ENCODE data around the gene NUP188.

NUP188 gene

GRCh38 chr9:128913995-128914772 is 33.3 kb upstream of the NUP188 start:
- Histone ChIP-seq H3K4me1 (ENCODE audit: control insufficient read depth, insufficient read depth, low read length, poor library complexity, severe bottlenecking) (peaks cover 13% of the 10 kb centered on the region), H3K9me3 (ENCODE audit: control insufficient read depth, low read length) (no peaks in the 10 kb centered on the region), H3K36me3 (ENCODE audit: control insufficient read depth, insufficient read depth, low read length) (peaks cover 42% of the 10 kb centered on the region), H3K4me3 (ENCODE audit: insufficient read depth, low read depth, low read length, poor library complexity, severe bottlenecking) (no peak overlapping the region), H3K27ac (ENCODE audit: insufficient read depth, low read length, poor library complexity, severe bottlenecking) (no peak overlapping the region), H3K27me3 (replicated peaks; ENCODE audit: control insufficient read depth, insufficient read depth, low read length, poor library complexity, severe bottlenecking) (no peaks in the 10 kb centered on the region)
- no peak for DNase-seq

GRCh38 chr9:128916204-128916603 is 31.3 kb upstream of the NUP188 start:
- Histone ChIP-seq H3K4me1 (ENCODE audit: control insufficient read depth, insufficient read depth, low read length, poor library complexity, severe bottlenecking) (peaks cover 10% of the 10 kb centered on the region), H3K36me3 (ENCODE audit: control insufficient read depth, insufficient read depth, low read length) (peaks cover 39% of the 10 kb centered on the region), H3K27ac (ENCODE audit: insufficient read depth, low read length, poor library complexity, severe bottlenecking) (no peak overlapping the region), H3K4me3 (ENCODE audit: insufficient read depth, low read depth, low read length, poor library complexity, severe bottlenecking) (no peak overlapping the region), H3K9me3 (ENCODE audit: control insufficient read depth, low read length) (no peaks in the 10 kb centered on the region), H3K27me3 (replicated peaks; ENCODE audit: control insufficient read depth, insufficient read depth, low read length, poor library complexity, severe bottlenecking) (no peaks in the 10 kb centered on the region)
- DNase-seq: no peak

DNA sequence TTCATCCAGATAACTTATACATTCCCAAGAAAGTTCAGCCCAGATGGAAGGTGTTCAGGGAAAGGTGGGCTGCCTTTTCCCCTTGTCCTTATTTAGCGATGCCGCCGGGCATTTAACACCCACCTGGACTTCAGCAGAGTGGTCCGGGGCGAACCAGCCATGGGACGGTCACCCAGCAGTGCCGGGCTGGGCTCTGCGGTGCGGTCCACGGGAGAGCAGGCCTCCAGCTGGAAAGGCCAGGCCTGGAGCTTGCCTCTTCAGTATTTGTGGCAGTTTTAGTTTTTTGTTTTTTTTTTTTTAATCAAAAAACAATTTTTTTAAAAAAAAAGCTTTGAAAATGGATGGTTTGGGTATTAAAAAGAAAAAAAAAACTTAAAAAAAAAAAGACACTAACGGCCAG is 30.8 kb upstream of the NUP188 start:
- DNase-seq: no peak
- Histone ChIP-seq H3K4me3 (ENCODE audit: insufficient read depth, low read depth, low read length, poor library complexity, severe bottlenecking) (no peak overlapping the region), H3K9me3 (ENCODE audit: control insufficient read depth, low read length) (no peaks in the 10 kb centered on the region), H3K27ac (ENCODE audit: insufficient read depth, low read length, poor library complexity, severe bottlenecking) (no peak overlapping the region), H3K27me3 (replicated peaks; ENCODE audit: control insufficient read depth, insufficient read depth, low read length, poor library complexity, severe bottlenecking) (no peaks in the 10 kb centered on the region), H3K36me3 (ENCODE audit: control insufficient read depth, insufficient read depth, low read length) (peaks cover 38% of the 10 kb centered on the region), H3K4me1 (ENCODE audit: control insufficient read depth, insufficient read depth, low read length, poor library complexity, severe bottlenecking) (peaks cover 6% of the 10 kb centered on the region)

- peaks cover under 1% of the 10 kb centered on the region for H3K4me1 ChIP-seq (ENCODE audit: control insufficient read depth, insufficient read depth, low read length, poor library complexity, severe bottlenecking)
- no peak overlapping the region for H3K4me3 ChIP-seq (ENCODE audit: insufficient read depth, low read depth, low read length, poor library complexity, severe bottlenecking)
- no peak overlapping the region for H3K27ac ChIP-seq (ENCODE audit: insufficient read depth, low read length, poor library complexity, severe bottlenecking)
- no peaks in the 10 kb centered on the region for H3K27me3 ChIP-seq (replicated peaks; ENCODE audit: control insufficient read depth, insufficient read depth, low read length, poor library complexity, severe bottlenecking)
- no peak for DNase-seq
- H3K9me3 ChIP-seq (ENCODE audit: control insufficient read depth, low read length): no peaks in the 10 kb centered on the region
- peaks cover 34% of the 10 kb centered on the region for H3K36me3 ChIP-seq (ENCODE audit: control insufficient read depth, insufficient read depth, low read length)
These were observed 30.2 kb upstream of the NUP188 start for GRCh38 chr9:128917151-128917849.

- Histone ChIP-seq H3K9me3 (ENCODE audit: control insufficient read depth, low read length) (no peaks in the 10 kb centered on the region), H3K36me3 (ENCODE audit: control insufficient read depth, insufficient read depth, low read length) (peaks cover 34% of the 10 kb centered on the region), H3K4me3 (ENCODE audit: insufficient read depth, low read depth, low read length, poor library complexity, severe bottlenecking) (no peak overlapping the region), H3K27ac (ENCODE audit: insufficient read depth, low read length, poor library complexity, severe bottlenecking) (no peak overlapping the region), H3K27me3 (replicated peaks; ENCODE audit: control insufficient read depth, insufficient read depth, low read length, poor library complexity, severe bottlenecking) (no peaks in the 10 kb centered on the region), H3K4me1 (ENCODE audit: control insufficient read depth, insufficient read depth, low read length, poor library complexity, severe bottlenecking) (no peaks in the 10 kb centered on the region)
- DNase-seq: no peak
These were observed 28.6 kb upstream of the NUP188 start for GRCh38 chr9:128918921-128919320.

DNA sequence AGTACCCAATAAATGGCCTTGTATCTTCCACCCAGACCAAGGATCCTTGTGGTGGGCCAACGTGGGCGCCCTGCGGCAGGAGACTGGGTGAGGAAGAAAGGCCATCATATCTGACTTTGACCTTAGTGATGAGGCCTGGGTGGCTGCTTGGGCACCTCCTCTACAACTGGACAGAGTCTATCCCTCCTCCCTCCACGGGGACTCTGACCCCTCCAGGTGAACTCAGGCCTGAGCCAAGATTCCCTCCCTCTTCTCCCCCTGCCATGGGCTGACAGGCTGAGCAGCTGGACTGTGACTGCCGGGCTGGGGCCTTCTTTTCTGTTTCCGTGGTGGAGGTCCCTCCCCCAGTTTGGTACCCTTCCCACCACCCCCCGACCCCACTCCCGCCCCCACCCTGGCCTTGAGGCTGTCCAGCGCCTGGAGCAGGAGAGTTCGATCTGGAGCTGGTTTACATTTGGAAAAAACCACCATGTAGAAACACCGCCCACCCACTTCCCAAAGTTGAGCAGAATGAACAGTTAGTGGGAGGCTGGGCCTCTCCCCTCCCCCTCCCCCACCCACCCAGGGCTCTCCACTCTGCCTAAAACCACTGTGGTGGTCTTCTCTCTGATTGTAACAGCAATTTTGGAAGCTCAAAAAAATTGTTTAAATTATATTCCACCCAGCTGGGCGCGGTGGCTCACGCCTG is 28.0 kb upstream of the NUP188 start:
- Histone ChIP-seq H3K27ac (ENCODE audit: insufficient read depth, low read length, poor library complexity, severe bottlenecking) (no peak overlapping the region), H3K4me3 (ENCODE audit: insufficient read depth, low read depth, low read length, poor library complexity, severe bottlenecking) (no peak overlapping the region), H3K27me3 (replicated peaks; ENCODE audit: control insufficient read depth, insufficient read depth, low read length, poor library complexity, severe bottlenecking) (no peaks in the 10 kb centered on the region), H3K9me3 (ENCODE audit: control insufficient read depth, low read length) (no peaks in the 10 kb centered on the region), H3K4me1 (ENCODE audit: control insufficient read depth, insufficient read depth, low read length, poor library complexity, severe bottlenecking) (no peaks in the 10 kb centered on the region), H3K36me3 (ENCODE audit: control insufficient read depth, insufficient read depth, low read length) (peaks cover 33% of the 10 kb centered on the region)
- DNase-seq: no peak

GRCh38 chr9:128920381-128921058 is 27.0 kb upstream of the NUP188 start, which contains the start of gene PHYHD1:
TSS of gene PHYHD1 (plus strand) at chr9:128920982. CDS start at chr9:128922324, 1,342 bp downstream.
- no peak for DNase-seq
- no peak within 1 kb of the TSS for H3K4me3 ChIP-seq (ENCODE audit: insufficient read depth, low read depth, low read length, poor library complexity, severe bottlenecking)
- no peak within 1 kb of the TSS for H3K27ac ChIP-seq (ENCODE audit: insufficient read depth, low read length, poor library complexity, severe bottlenecking)
- no peaks in the 10 kb centered on the region for H3K4me1 ChIP-seq (ENCODE audit: control insufficient read depth, insufficient read depth, low read length, poor library complexity, severe bottlenecking)
- H3K27me3 ChIP-seq (replicated peaks; ENCODE audit: control insufficient read depth, insufficient read depth, low read length, poor library complexity, severe bottlenecking): no peaks in the 10 kb centered on the region
- no peaks in the 10 kb centered on the region for H3K9me3 ChIP-seq (ENCODE audit: control insufficient read depth, low read length)
- H3K36me3 ChIP-seq (ENCODE audit: control insufficient read depth, insufficient read depth, low read length): peaks cover 28% of the 10 kb centered on the region

- Histone ChIP-seq H3K27ac (ENCODE audit: insufficient read depth, low read length, poor library complexity, severe bottlenecking) (no peak overlapping the region), H3K4me1 (ENCODE audit: control insufficient read depth, insufficient read depth, low read length, poor library complexity, severe bottlenecking) (no peaks in the 10 kb centered on the region), H3K36me3 (ENCODE audit: control insufficient read depth, insufficient read depth, low read length) (peaks cover 18% of the 10 kb centered on the region), H3K27me3 (replicated peaks; ENCODE audit: control insufficient read depth, insufficient read depth, low read length, poor library complexity, severe bottlenecking) (no peaks in the 10 kb centered on the region), H3K4me3 (ENCODE audit: insufficient read depth, low read depth, low read length, poor library complexity, severe bottlenecking) (no peak overlapping the region), H3K9me3 (ENCODE audit: control insufficient read depth, low read length) (no peaks in the 10 kb centered on the region)
- DNase-seq: no peak
These were observed 25.4 kb upstream of the NUP188 start for GRCh38 chr9:128921881-128922763.

DNA sequence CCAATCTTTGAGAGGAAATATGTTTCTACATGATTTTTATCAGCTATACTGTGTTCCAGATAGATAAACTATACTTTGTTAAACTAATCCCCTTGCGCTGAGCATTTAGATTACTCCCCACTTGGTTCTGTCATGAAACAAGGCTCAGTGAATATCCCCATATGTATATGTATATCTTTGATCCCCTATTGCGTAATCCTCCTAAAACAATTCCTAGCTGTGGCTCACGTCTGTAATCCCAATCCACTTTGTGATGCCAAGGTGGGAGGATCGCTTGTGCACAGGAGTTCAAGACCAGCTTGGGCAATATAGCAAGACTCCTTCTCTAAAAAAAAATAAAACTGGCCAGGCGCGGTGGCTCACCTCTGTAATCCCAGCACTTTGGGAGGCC is 24.0 kb upstream of the NUP188 start:
- H3K4me1 ChIP-seq (ENCODE audit: control insufficient read depth, insufficient read depth, low read length, poor library complexity, severe bottlenecking): peaks cover 4% of the 10 kb centered on the region

More for the DNA sequence above, 24.0 kb upstream of the NUP188 start:
- H3K27me3 ChIP-seq (replicated peaks; ENCODE audit: control insufficient read depth, insufficient read depth, low read length, poor library complexity, severe bottlenecking): no peaks in the 10 kb centered on the region
- no peak overlapping the region for H3K4me3 ChIP-seq (ENCODE audit: insufficient read depth, low read depth, low read length, poor library complexity, severe bottlenecking)
- no peak for DNase-seq
- peaks cover 7% of the 10 kb centered on the region for H3K36me3 ChIP-seq (ENCODE audit: control insufficient read depth, insufficient read depth, low read length)
- no peak overlapping the region for H3K27ac ChIP-seq (ENCODE audit: insufficient read depth, low read length, poor library complexity, severe bottlenecking)
- H3K9me3 ChIP-seq (ENCODE audit: control insufficient read depth, low read length): no peaks in the 10 kb centered on the region
